ENCODE data around the gene MCOLN1. TPM values are rescaled to one million over a fixed set of nuclear protein-coding genes. Genes with fewer than 3 reads are reported as not detected.
"Not testable (repeated sequence)": the region's sequence is repeated elsewhere in the genome, so short reads cannot be mapped to it uniquely, and the experiment has no call there.

The MCOLN1 gene
- total and polyA plus RNA-seq, 2 of the 8 experiments (the other 6 are each of a cell fraction or from before 2014, with no cell fraction given) = 19.1 to 40.0 TPM

DNA sequence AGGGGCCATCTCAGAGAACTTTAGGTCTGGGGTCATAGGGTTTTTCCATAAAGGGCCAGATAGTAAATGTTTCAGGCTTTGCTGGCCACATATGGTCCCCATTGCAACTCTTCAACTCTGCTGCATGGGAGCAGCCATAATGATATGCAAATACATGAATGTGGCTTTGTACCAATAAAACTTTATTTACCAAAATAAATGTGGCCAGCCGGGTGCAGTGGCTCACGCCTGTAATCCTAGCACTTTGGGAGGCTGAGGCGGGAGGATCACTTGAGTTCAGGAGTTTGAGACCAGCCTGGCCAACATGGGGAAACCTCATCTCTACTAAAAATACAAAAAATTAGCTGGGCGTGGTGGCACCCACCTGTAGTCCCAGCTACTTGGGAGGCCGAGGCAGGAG, 16.6 kb downstream of the MCOLN1 start:
- not testable (repeated sequence) for H3K79me2 ChIP-seq (ENCODE audit: control insufficient read depth in 1 of 2, insufficient read depth in 2 of 2, low read length in 2 of 2); H2BK20ac ChIP-seq (ENCODE audit: low read length); H2BK120ac ChIP-seq (replicated peaks; ENCODE audit: low read depth, low read length); H3K9ac ChIP-seq (replicated peaks in 1 of 4; ENCODE audit: extremely low read depth in 1 of 4, low read depth in 3 of 4, low read length in 3 of 4); H2BK5ac ChIP-seq (ENCODE audit: low read depth, low read length); H2AFZ ChIP-seq (ENCODE audit: low read length); H3K4ac ChIP-seq (replicated peaks; ENCODE audit: insufficient read length, low read depth, low read length); H2BK15ac ChIP-seq (ENCODE audit: low read length); FAIRE-seq; H3K79me1 ChIP-seq (ENCODE audit: low read depth, low read length); H2BK12ac ChIP-seq (ENCODE audit: low read depth, low read length); H3K14ac ChIP-seq (ENCODE audit: insufficient read length); H3K4me3 ChIP-seq (ENCODE audit: extremely low read depth in 1 of 4, insufficient read depth in 2 of 4, low read depth in 3 of 4, low read length in 4 of 4); H3K18ac ChIP-seq (ENCODE audit: extremely low read depth, low read length); H3K4me1 ChIP-seq (replicated peaks in 1 of 4; ENCODE audit: control insufficient read depth in 3 of 4, insufficient read depth in 4 of 4, low read length in 3 of 4); H4K8ac ChIP-seq (ENCODE audit: extremely low read depth, insufficient read depth, low read length); H3K27me3 ChIP-seq (replicated peaks in 1 of 4; ENCODE audit: control insufficient read depth in 3 of 4, extremely low read depth in 1 of 4, insufficient read depth in 3 of 4, low read length in 3 of 4); H3K23me2 ChIP-seq (ENCODE audit: low read depth, low read length); H2AK5ac ChIP-seq (ENCODE audit: low read depth, low read length); H4K5ac ChIP-seq (ENCODE audit: insufficient read length, low read depth, low read length); H3K56ac ChIP-seq (replicated peaks; ENCODE audit: insufficient read length, low read depth, low read length); H3K9me3 ChIP-seq (ENCODE audit: insufficient read depth in 2 of 2, low read depth in 1 of 2, low read length in 1 of 2); H4K91ac ChIP-seq (replicated peaks; ENCODE audit: insufficient read length, low read length); H3K27ac ChIP-seq (ENCODE audit: low read depth, low read length); H4K20me1 ChIP-seq (replicated peaks in 1 of 2; ENCODE audit: control insufficient read depth in 1 of 2, insufficient read depth in 2 of 2, low read length in 2 of 2); H3K23ac ChIP-seq (ENCODE audit: insufficient read length); DNase-seq (ENCODE audit: low read depth in 1 of 2, low spot score in 2 of 2); H3K4me2 ChIP-seq (ENCODE audit: insufficient read depth in 1 of 2, low read depth in 2 of 2, low read length in 2 of 2)
- CTCF ChIA-PET (ENCODE audit: partially characterized antibody) = interaction anchor here (0.8 to 1.6 kb wide), 2 partner anchors 12 to 29 kb away, joined by 3 to 5 read pairs; no protein-coding TSS in a partner anchor
- peaks cover 3 to 30% (median 15%) of the 10 kb centered on the region in 4 experiments; a peak in 7 of 8 replicates for H3K36me3 ChIP-seq (ENCODE audit: control insufficient read depth in 2 of 4, insufficient read depth in 4 of 4, low read length in 3 of 4)
- POLR2A ChIA-PET (ENCODE audit: partially characterized antibody) = interaction anchor here (1.2 kb wide), 1 partner anchor 17 kb away, joined by 3 read pairs; no protein-coding TSS in a partner anchor
- WGBS, 2 experiments (ENCODE audit: extremely low coverage in 1 of 2, insufficient coverage in 1 of 2, insufficient read length in 1 of 2, insufficient replicate concordance in 2 of 2, low coverage in 1 of 2, low lambda C conversion rate in 2 of 2, missing lambda C conversion rate in 1 of 2) = 86% methylated on average over 5 of the region's 5 CpGs; no CpG with 5 or more reads in 1 of the 2 experiments
